GDM1 (cell line): ENCODE results near the gene IMPG1.

Source experiments
- DNase-seq: peaks from one replicate; lab custom pipeline; 2025; lab: John Stamatoyannopoulos, UW

The IMPG1 gene, protein sequence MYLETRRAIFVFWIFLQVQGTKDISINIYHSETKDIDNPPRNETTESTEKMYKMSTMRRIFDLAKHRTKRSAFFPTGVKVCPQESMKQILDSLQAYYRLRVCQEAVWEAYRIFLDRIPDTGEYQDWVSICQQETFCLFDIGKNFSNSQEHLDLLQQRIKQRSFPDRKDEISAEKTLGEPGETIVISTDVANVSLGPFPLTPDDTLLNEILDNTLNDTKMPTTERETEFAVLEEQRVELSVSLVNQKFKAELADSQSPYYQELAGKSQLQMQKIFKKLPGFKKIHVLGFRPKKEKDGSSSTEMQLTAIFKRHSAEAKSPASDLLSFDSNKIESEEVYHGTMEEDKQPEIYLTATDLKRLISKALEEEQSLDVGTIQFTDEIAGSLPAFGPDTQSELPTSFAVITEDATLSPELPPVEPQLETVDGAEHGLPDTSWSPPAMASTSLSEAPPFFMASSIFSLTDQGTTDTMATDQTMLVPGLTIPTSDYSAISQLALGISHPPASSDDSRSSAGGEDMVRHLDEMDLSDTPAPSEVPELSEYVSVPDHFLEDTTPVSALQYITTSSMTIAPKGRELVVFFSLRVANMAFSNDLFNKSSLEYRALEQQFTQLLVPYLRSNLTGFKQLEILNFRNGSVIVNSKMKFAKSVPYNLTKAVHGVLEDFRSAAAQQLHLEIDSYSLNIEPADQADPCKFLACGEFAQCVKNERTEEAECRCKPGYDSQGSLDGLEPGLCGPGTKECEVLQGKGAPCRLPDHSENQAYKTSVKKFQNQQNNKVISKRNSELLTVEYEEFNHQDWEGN

DNA sequence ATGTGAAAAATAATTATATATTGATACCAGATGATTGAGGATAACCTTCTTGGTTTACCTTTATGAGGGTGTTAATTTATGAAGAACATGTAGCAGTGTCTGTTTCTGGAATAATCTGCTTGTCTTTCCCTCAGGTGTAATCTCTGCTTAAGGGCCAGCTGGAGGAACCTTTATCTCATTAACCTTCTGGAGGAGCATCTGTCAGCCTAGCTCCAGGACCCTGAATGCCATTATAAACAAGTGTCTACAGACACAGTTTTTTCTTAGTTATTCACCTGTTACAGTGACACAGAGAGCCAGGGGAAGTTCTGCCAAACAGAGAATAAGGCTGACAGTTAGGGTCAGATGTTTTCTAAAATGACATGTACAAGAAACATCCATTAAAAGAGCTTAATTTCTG is at the start of gene IMPG1:
TSS of gene IMPG1 (minus strand) at position 101 of the 400 bp plus-strand sequence. CDS start 174 bp downstream, outside the sequence.
- no peak for DNase-seq

DNA sequence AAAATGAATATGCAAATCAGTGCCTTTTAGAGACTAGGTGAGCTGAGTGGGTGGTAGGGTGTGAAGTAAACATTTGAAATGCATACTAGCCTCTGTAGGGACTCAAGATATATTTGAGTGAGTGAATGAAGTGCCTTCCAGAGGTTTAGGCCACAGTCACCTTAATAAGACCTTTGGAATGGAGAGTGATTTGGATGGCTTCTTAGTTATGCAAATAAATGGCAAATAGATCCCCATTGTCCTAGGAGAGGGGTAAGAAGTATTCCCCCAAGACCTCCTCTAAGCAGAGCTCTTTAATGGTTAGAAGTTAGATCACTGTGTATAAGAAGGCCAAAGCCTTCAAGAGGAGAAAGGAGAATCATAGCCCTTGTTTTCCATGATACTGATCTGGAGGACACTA is 47.8 kb upstream of the IMPG1 start:
- DNase-seq = no peak

DNA sequence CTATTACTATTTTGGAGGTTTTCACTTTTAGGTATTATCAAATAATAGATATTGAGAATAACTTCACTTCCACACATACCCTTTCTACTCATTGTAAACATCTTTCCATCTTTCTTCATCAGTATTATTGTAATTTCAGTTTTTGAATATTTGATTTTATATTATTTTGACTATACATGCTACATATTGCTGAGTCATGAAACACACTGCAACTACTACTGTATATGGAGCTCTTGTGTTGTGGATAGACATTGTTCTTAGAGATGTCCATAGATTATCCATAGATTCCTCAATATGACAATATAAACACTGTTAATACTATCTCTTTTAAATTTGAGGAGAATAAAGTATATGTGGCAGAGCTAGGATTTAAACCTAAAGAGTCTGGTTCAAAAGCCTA is 819 bp upstream of the IMPG1 start:
- DNase-seq = no peak

DNA sequence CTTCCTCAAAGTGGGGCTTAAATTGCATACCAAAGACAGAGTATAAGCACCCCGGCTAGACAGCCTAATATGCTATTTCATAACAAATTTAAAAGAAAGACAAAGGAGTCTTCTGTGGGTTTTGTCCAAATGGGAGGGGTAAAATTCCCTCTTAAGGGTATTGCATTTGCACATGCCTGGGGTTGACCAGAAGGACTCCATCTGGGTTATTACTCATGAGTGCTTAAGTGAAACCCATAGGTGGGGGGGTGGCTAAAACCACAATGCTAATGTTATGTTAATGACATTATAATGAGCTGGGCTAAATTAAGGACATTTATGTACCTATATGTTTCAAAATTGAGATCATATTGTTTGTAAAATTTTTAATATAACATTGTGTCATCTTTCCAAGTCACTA is 15.0 kb downstream of the IMPG1 start:
- DNase-seq = no peak

DNA sequence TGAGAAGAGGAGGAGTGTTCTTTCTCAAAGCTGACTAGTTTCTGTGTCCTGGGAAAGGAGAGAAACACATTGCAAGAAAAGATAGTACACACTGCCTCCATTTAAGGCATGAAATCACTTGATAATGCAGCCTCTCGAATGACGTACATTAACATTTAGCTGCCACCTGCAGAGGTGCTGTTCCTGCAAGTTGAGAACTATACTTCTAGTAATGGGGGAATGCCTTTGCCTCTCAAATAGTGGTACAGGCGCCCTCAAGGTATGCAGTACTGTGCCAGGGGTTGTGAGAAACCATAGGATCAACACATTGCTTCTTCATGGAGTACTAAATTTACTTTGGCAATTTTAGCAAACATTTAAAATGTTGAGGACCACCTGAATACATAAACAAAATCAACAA is 20.1 kb downstream of the IMPG1 start:
- DNase-seq = no peak

DNA sequence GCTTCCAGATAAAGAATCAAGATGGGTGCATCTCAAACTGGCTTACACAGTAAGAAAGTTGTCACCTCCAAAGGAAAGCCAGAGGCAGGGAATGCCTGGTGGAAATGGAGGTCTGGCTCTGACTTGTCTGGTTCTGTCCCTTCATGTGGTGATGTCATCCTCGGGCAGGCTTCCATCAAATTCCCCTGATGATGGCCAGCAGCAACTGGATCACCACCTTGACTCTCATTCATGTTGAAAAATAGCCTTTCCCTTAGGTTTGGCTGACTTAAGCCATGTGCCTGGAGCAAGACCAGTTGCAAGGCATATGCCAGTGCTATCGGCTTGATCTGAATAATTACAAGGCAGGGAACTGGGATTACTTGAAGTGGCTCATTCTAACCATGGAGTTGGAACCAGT is 28.8 kb downstream of the IMPG1 start:
- no peak for DNase-seq

DNA sequence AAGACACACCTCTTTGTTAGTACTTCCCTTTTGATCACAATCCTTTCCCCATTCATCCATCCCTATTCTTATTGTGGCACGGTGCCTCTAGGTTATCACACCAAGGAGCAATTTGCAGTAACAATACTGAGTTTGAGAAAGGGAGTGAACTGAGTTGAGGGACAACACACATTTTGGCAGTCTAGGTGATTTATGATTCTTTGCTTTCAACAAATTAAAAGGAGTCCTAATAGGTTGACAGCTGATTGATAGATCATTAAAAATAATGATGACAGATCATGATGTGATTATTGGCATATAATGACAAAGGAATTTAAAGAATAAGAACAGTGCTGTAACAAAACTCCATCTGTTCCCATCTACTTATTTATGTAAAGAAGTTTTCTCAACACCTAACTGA is 36.7 kb downstream of the IMPG1 start:
- DNase-seq = no peak

DNA sequence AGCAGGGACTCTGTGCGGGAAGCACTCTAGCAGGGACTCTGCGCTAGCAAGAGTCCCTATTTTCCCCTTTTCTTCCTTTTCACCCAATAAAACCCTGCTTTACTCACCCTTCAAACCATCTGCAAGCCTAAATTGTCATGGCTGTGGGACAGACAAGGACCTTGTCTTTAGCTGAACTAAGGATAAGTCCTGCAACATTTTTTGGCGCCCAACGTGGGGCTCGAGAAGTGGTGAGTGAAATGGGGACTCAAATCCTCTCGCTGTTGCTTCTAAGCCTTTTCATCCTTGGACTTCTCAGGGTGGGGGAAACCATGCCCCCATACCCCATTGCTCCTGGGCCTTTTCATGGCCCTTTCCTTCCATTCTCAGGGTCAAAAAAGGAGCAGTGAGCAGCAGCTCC is 46.4 kb downstream of the IMPG1 start:
- DNase-seq = no peak

DNA sequence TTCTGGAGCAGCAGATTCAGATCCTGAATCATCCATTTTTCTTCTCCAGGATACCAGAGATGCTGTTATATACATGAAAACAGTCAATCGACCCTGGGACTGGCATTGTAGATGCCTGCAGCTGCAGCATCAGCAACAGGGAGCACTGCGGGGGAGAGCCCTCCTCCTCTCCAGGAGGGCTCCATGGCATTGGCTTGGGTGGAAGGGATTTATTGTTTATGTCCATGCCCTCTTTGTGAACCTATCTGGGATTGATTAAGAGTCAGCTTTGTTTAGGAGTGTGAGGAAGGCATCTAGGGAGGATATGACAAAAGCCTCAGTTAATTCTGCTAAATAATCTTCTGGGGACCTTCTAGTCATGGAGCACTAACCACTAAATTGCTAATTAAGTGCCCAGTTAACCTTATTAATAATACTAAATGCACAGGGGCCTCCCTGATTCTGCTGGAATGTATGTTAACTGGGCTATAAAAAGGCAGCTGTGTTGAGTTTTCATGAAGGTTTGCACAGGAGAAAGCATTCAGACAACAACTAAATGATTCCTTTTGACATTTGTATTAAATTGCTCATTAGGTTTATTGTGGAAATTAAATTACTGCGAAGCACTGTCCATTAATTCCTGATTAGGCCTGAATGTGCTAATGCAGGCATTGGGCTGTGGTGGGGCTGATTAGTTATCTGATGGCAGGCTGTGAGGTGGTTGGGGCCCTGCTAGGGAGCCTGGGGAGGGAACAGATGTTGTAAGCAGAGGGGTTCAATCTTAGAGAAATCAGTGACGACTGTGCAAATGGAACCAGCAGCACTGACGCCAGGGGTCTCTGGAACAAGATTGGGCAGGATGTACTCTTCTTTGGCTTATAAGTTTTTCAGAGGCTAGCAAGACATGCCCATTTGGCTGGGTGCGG is 57.6 kb downstream of the IMPG1 start:
- DNase-seq = no peak

DNA sequence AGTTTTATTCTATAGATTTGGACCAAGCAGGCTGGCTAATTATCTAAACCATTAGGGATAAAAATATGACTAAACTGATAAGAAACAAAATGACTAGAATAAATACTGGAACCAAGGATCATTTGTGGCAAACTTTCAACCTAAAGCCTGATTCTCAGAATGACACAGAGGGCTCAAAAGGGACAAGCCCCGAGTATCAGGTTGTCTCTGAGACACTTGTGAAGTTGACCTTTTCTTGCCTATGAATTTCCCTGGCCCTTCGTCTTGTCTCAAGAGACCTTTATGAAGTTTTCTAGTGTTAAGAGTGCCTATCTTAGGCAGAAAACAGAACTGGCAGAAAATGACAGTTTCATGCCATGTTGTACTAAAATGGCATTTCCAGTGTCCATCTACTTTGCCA is 68.3 kb downstream of the IMPG1 start:
- DNase-seq = no peak

DNA sequence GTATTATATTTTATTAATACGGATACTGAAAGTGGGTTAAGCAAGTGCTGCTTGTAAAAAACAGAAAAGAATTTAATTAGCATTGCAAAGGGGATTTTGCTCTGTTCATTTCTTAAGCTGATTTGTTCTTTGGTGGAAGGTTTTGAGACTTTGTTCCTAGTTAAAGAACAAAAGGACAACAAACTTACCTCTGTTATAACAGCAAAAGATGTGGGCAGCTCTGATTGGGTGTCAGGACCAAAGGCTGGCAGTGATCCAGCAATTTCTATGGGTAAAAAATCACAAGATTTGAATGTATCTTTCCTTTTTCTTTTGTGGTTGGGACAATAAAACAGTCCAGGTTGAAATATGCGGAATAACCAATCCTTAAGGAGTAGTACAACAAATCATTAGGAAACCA is 68.8 kb downstream of the IMPG1 start:
- no peak for DNase-seq

DNA sequence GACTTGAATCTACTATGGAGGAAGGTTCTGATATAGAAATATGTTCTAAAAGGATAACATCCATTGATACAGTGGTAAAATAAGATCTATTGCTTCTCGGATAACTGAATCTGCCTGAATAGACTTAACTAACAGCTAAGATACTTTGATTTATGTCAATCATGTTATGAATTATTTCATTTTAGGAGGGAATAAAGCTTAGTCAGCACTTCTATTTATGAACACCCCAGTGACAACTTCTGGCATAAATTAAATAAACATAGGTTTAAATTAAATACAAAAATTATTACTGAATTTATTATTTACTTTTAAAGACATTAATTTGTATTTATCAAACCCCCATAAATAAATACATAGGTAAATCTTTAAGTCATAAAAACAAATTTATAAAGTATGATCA is 69.3 kb downstream of the IMPG1 start:
- no peak for DNase-seq

DNA sequence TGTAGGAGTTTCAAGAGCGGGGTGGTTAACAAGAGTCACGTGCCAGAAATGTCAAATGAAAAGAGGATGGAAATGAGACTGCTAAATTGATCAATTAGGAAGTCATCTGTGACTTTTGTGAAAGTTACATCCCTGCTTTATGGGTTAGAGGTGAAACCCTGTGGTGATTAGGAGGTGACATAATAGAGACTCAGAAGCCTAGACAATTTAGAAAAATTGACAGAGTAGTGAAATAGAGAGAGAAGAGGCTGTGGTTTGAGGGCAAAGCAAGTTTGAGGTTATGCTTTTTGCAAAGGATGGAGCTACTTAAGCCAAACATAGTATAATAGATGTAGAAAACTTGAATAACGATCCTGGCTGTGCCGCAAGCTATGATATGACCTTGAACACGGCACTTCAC is 71.8 kb downstream of the IMPG1 start:
- no peak for DNase-seq

DNA sequence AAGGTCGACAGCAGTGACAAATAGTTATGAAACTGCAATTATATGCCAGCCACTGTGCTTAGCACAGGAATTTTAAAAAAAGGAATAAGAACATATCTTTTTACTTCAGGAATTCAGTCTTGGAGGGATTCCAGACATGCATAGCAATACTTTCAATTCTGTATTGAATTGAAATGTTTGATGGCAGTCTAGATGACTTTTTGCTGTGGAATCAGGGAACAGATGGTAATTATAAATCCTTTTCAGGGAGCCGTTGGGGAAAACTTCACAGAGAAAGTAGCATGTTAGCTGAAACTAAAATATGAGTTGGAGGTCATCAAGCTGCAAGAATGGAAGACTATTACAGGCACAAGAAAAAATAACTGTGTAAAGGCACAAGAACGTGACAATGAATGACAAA is 74.8 kb downstream of the IMPG1 start:
- DNase-seq = no peak

DNA sequence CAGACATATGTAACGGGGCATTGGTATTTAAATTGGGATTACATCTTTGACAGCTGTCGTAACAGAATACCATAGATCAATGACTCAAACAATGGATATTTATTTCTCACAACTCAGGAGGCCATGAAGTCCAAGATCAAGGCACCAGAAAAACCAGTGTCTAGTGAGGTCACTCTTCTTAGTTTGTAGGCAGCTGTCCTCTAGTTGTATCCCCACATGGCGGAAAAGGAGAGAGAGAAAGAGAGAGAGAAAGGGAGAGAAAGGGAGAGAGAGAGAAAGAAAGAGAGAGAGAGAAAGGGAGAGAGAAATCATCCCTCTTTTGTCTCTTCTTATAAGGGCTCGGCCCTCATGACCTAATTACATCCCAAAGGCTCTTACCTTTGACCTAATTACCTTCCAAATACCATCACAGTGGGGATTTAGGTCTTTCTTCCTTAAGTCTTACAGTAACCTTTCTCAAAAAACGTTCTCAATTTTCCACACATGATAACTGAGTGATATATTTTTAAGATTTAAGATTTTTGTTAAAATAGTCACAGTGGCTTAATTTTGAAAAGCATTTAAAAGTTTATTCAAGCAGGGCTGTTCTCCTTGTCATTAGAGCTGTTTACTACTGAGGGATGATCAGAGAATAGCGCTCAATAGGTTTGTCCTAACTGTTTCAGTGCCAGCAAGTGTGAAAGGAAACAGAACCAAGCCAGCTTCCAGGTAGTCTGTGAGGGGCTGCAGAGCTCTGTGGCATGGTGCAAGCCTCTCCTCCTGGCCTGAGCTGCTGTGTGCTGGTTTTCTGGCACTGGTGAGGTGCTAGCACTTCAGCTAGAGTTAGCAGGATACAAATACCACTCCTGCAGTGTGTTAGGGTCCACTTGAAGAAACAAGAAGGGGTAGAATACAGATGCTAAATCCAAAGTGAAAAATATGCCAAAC is 79.0 kb downstream of the IMPG1 start:
- DNase-seq = no peak

DNA sequence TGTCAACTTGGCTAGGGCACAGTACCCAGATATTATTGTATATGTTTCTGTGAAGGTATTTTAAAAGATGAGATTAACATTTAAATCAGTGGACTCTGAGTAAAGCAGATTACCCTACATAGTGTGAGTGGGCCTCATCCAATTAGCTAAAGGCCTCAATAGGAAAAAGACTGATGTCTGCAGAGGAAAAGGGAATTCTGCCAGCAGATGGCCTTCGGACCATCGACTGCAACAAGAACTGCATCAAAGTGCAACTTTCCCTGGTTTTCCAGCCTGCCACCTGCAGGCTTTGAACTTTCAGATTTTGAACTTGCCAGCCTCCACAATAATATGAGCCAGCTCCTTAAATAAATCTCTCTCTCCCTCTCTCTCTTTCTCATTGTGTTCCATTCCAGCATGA is 80.5 kb downstream of the IMPG1 start:
- DNase-seq = no peak

DNA sequence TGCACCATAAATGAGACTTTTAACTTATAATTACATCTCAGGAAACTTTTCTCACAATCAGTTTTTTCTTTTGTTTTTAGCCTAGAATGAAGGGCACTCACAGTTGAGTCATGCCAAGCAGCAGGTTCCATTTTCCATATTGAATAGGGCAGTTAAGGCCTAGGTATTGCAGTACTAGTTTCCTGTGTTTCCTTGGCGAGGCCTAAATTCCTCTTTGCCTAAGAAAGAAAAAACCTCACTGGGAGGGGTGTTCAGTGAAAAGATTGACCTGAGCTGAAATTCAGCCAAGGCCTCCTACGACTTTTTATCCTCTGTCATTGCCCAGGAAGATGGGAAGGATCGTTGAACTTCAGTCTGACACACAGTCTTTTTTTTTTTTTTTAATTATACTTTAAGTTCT is 85.5 kb downstream of the IMPG1 start:
- no peak for DNase-seq

DNA sequence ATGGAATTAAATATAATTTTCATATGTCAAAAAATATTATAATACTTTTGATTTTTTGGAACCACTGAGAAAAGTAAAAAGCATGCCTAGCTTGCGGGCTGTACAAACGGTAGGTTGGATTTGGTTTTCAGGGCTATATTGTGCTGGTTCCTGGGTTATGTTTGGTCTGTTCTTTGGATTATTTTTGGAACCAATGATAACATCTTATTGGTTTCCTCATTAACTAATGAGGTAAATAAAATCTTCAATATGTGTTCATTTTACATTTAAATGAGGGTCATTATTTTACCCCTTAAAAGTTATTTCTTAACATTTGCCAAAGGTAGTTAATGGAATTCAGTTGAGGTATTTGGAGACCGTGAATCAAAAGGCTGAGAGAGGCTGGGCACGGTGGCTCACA is 96.6 kb downstream of the IMPG1 start:
- no peak for DNase-seq

DNA sequence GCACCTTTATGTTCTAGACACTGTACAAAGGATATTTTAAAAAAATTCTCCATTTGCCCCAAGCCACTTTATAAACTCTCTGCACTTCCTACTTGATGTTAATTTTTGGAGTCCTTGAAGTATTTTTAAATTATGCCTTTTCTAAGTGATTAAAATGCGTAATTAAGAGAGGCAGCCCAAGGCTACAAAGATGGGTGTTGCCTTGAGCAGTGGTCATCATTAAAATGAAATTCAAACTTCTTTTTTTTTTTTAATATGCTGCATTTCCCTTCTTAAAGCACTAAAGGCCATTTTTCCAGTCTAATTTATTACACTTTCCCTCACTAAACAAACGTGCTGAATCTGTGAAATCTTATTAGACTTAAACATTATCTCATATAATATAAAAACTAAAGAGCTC is 102.4 kb downstream of the IMPG1 start:
- no peak for DNase-seq

DNA sequence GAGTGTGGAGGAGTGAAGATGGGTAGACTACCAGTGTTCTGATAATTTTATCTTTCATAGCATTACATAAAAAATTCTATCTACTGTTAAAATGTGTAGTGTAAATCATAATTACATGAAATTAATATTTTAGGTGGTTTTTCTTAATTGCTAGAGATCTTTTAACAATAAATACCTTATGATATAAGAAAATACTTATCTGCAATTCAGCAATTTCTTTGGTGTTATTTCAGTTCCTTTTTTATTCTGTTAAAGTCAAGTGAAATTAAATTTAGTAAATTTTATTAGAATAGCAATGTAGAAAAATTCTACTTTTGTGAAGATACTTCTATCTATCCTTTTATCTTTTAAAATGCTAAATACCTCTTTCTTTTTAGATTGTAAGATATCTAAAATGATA is 104.3 kb downstream of the IMPG1 start:
- DNase-seq = no peak

DNA sequence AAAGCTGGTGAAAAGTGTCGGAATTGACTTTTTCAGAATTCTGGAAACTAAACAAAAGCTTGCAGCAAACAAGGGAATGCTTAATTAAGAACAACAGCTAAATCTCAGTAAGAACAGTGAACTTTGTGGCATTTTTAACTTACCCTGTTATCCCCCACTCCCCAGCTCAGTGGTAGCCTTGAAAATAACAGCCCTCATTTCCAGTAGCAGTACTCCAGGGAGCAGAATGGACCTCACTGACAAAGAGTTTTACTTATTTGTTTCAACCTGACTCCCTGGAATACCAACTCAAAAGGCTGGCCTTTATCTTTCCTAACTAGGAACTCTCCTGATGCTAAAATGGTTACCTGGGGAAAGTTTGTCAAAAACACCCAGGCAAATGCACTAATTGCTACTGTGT is 108.9 kb downstream of the IMPG1 start:
- DNase-seq = no peak
